Cardiac fibroblast (primary cell): ENCODE data around the gene GPR17.

Experiments
- DNase-seq, 2 donors: peaks; one replicate each; pipeline versions ENCODE4 v3.0.0 to v3.0.0-alpha.2; 2010; ENCODE audit warnings: low read depth in 2 of 2
- H3K4me3 ChIP-seq, 2 donors: replicated peaks in 1 of 2; 1 replicate in 1 of 2; 2 replicates in 1 of 2; pipeline ENCODE4 v1.5.1; 2011; ENCODE audit warnings: low read depth in 2 of 2, low read length in 2 of 2, mild to moderate bottlenecking in 2 of 2, moderate library complexity in 1 of 2
- TF ChIP-seq, protein P1 (sequence below): IDR thresholded peaks from one replicate; pipeline ENCODE4 v1.5.1; 2011; ENCODE audit warnings: low read depth, mild to moderate bottlenecking, low read length, inconsistent platforms

GPR17 gene

DNA sequence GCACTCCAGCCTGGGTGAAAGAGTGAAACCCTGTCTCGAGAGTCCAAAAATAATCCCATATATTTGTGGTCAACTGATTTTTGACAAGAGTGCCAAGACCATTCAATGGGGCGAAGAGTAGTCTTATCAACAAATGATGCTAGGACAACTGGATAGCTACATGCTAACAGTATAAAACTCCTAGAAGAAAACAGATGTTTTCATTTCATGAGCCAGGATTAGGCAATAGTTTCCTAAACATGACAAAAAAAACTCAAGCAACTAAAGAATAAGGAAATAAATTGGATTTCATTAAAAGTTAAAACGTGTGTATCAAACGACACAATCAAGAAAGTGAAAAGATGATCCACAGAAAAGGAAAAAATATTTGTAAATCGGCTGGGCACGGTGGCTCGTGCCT lies 23.1 kb downstream of the GPR17 start:
- H3K4me3 ChIP-seq: no peak overlapping the region
- peak in 1 of 2 donors; percentile 29 for DNase-seq
- TF ChIP-seq, protein P1, sequence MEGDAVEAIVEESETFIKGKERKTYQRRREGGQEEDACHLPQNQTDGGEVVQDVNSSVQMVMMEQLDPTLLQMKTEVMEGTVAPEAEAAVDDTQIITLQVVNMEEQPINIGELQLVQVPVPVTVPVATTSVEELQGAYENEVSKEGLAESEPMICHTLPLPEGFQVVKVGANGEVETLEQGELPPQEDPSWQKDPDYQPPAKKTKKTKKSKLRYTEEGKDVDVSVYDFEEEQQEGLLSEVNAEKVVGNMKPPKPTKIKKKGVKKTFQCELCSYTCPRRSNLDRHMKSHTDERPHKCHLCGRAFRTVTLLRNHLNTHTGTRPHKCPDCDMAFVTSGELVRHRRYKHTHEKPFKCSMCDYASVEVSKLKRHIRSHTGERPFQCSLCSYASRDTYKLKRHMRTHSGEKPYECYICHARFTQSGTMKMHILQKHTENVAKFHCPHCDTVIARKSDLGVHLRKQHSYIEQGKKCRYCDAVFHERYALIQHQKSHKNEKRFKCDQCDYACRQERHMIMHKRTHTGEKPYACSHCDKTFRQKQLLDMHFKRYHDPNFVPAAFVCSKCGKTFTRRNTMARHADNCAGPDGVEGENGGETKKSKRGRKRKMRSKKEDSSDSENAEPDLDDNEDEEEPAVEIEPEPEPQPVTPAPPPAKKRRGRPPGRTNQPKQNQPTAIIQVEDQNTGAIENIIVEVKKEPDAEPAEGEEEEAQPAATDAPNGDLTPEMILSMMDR: no peak

DNA sequence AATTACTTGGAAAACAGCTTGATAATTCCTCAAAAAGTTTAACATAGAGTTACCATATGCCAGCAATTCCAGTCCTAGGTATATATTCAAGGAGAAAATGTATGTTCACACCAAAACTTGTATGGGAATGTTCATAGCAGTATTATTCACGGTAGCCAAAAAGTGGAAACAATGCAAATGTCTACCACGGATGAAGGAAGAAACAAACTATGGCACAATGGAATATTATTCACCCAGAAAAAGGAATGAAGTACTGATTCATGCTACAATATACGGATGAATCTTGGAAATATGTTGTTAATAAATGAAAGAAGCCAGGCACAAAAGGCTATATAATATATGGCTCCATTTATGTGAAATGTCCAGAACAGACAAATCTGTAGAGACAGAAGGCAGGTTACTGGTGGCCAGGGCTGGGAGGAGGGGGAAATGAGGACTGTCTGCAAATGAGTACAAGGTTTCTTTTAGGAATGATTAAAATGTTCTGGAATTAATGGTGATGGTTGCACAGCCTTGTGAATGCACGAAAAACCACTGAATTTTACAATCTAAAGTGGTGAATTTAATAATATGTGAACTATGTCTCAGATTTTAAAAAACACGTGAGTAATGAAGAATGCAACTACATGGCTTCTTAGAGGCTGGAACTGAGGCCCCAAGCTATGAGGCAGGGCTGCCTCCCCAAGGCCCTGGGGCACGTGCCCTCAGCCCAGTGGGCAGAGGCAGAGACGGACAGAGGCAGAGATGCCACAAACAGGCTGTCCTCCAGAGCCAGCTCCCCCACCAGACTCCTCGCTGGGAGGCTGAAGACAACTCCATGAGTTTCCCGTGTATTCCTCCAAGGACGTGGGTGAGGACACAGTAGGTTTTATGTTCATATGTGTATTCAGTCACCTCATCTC lies 24.4 kb downstream of the GPR17 start:
- H3K4me3 ChIP-seq: no peak overlapping the region
- DNase-seq: no peak
- TF ChIP-seq, protein P1: no peak

DNA sequence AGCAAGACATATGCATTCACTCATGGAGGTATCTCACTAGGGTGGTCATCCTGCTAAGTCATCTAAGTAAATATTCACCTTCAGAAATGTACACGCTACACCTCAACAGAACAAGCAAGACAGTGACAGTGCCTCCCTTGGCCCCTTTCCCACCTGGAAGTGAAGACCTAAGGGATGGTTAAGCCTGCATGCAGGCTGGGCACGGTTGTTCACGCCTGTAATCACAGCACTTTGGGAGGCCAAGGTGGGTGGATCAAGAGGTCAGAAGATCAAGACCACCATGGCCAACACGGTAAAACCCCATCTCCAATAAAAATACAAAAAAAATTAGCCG lies 25.0 kb downstream of the GPR17 start:
- DNase-seq: no peak
- TF ChIP-seq, protein P1: no peak
- no peak overlapping the region for H3K4me3 ChIP-seq

DNA sequence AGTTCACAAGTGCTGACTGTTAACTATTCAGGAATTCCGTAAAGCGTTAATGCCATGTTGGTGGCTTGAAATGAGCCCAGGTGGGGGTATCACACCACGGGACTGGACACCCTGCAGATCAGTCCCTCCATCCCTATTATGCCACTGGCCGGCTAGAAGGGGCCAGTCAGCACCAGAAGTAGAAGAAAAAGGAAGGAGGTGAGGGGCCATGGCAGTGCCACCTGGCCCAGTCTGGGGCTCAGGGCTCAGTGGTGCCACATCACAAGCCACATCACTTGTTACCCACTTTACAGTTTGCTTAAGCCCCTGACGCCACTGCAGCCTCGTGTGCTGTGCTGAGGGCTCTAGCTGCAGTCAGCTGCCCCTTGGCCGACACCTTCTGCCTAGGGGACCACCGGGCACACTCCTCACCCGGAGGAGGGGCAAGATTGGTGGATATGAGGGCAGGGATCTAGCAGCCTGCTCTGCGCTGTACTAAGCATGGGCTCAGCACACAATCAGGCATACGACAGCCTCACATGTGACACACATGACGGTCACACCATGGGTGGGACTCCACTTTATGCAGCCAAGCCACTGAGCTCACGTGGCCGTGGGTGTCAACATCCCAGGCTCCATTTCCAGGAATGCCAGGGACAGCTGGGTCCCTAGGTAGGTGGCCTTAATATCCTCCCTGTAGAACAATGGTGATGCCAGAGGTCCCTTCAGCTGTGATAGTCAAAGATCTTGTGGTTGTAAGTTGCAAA lies 25.8 kb downstream of the GPR17 start:
- DNase-seq: no peak
- TF ChIP-seq, protein P1: no peak
- H3K4me3 ChIP-seq: no peak overlapping the region

DNA sequence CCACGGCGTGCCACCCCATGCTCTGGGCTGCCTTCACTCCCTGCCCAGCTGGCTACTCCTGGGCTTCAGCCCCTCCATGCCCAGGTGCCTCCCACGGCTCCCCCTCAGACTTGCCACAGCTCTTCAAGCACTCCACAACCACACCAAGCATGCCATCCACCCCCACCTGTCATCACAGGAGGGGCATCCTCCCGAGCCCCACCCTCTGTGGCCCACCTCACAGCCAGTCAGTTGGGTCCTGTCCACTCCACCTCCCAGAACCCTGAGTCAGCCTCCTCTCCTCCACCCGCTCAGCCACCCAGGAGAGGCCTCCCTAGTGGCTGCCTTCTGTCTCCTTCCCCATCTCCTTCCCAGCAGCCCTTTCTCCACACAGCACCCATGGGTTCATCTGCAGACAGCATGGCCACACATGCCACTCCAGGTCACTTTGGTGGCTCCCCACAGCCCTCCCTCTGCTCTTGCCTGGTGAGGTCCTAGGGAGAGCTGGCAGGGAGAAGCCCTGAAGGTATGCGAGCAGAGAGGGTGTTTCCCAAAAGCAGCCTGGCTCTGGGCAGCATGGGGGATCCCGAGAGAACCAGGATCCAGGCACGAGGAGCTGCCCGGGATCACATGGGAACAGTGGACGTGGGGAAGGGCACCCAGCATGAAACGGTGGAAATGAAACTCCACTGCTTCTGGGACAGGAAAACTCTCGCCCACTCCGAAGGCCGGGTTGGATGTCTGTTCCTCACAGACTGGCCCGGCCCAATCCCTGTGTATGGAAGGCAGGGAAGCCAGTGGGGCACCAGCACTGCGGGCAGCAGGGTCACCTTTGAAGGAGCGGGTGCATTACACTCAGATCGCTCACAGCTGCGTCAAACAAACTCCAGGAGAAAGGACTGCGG lies 26.6 kb downstream of the GPR17 start:
- TF ChIP-seq, protein P1: no peak
- no peak overlapping the region for H3K4me3 ChIP-seq
- DNase-seq: no peak

DNA sequence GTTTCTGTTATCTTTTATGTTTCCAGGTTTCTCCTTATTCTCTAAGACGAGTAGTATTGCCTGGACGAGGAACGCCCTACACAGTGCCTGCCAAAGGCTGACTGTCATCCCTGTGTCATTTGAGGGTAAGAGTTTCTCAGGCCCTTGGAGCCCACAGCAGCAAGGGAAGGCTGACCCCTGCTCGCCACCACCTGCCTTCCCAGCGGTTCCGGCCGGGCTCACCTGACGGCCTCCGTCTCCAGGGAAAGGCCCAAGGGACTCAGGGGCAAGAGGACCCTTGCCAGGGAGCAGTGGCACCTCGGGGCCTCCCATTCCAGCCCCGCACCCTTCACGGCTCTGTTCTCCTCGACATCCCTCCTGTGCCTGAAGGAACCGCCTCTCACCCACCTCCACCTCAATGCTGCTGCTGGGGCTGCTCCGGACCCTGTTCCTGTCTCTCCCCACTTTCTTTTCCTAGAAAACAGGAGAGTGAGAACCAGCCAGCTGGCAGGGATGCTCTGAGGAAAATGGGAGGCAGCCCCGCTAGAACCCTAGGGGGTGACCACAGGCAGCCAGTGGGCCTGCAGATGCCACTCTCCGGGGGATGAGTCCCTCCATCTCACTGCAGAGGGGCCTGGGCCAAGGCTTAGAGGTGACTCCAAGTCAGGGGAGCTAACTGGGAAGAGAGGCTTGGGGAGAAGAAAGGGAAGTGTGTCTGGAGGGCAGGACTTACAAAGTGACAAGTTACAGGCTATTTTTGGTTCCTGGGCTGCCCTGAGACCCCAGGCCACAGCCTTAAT lies 27.5 kb downstream of the GPR17 start:
- TF ChIP-seq, protein P1: no peak
- peak in 1 of 2 donors; percentile 18 for DNase-seq
- H3K4me3 ChIP-seq: peak overlapping the region in 1 of 2 donors; percentile 61
